ENCODE data around the gene TIA1. TPM values are rescaled to one million over a fixed set of nuclear protein-coding genes. Genes with fewer than 3 reads are reported as not detected.

The TIA1 gene
- total RNA-seq, 4 donors from 2014 or later = 74.1 to 141 (median 106) TPM

- Histone ChIP-seq H3K4me3 (no peak overlapping the region), H3K27ac (no peak overlapping the region), H3K27me3 (no peaks in the 10 kb centered on the region), H3K9me3 (no peaks in the 10 kb centered on the region), H3K4me1 (no peaks in the 10 kb centered on the region), H3K36me3 (no peaks in the 10 kb centered on the region)
- DNase-seq (ENCODE audit: low spot score in 2 of 2) = no peak
- TF ChIP-seq POLR2A (IDR thresholded peaks at IDR 0.05) (no peak), CTCF (IDR thresholded peaks at IDR 0.05) (no peak), EP300 (IDR thresholded peaks at IDR 0.05) (no peak)
- WGBS, 2 donors = 73 to 82% methylated on average over 9 of the region's 9 CpGs
These were observed 46.1 kb downstream of the TIA1 start for GRCh38 chr2:70202236-70202806.

GRCh38 chr2:70201831-70202230 lies 46.6 kb downstream of the TIA1 start:
- no peak for TF ChIP-seq CTCF (IDR thresholded peaks at IDR 0.05)
- TF ChIP-seq EP300 (IDR thresholded peaks at IDR 0.05) = no peak
- no peak for TF ChIP-seq POLR2A (IDR thresholded peaks at IDR 0.05)
- Histone ChIP-seq H3K9me3 (no peaks in the 10 kb centered on the region), H3K4me1 (no peaks in the 10 kb centered on the region), H3K27ac (no peak overlapping the region), H3K27me3 (no peaks in the 10 kb centered on the region), H3K4me3 (no peak overlapping the region), H3K36me3 (no peaks in the 10 kb centered on the region)
- no peak for DNase-seq (ENCODE audit: low spot score in 2 of 2)
- WGBS, 2 donors = 89 to 95% methylated on average over 6 of the region's 6 CpGs

GRCh38 chr2:70201225-70201768 lies 47.1 kb downstream of the TIA1 start:
- no peaks in the 10 kb centered on the region for H3K36me3 ChIP-seq
- WGBS, 2 donors = 88 to 92% methylated on average over 3 of the region's 3 CpGs
- no peaks in the 10 kb centered on the region for H3K9me3 ChIP-seq
- no peak for TF ChIP-seq POLR2A (IDR thresholded peaks at IDR 0.05)
- no peak for TF ChIP-seq EP300 (IDR thresholded peaks at IDR 0.05)
- TF ChIP-seq CTCF (IDR thresholded peaks at IDR 0.05) = no peak
- H3K4me1 ChIP-seq = no peaks in the 10 kb centered on the region
- DNase-seq (ENCODE audit: low spot score in 2 of 2) = no peak
- H3K4me3 ChIP-seq = no peak overlapping the region
- no peaks in the 10 kb centered on the region for H3K27me3 ChIP-seq
- H3K27ac ChIP-seq = no peak overlapping the region

- Histone ChIP-seq H3K9me3 (no peaks in the 10 kb centered on the region), H3K4me1 (no peaks in the 10 kb centered on the region), H3K27me3 (no peaks in the 10 kb centered on the region), H3K27ac (no peak overlapping the region), H3K4me3 (no peak overlapping the region), H3K36me3 (no peaks in the 10 kb centered on the region)
- DNase-seq (ENCODE audit: low spot score in 2 of 2) = no peak
- no peak for TF ChIP-seq CTCF (IDR thresholded peaks at IDR 0.05)
- TF ChIP-seq EP300 (IDR thresholded peaks at IDR 0.05) = no peak
- no peak for TF ChIP-seq POLR2A (IDR thresholded peaks at IDR 0.05)
- WGBS, 2 donors = 71 to 74% methylated on average over 4 of the region's 4 CpGs
These were observed 49.0 kb downstream of the TIA1 start for GRCh38 chr2:70199320-70199864.

- TF ChIP-seq EP300 (IDR thresholded peaks at IDR 0.05) = no peak
- no peak for TF ChIP-seq POLR2A (IDR thresholded peaks at IDR 0.05)
- TF ChIP-seq CTCF (IDR thresholded peaks at IDR 0.05) = no peak
- H3K27ac ChIP-seq = no peak overlapping the region
- H3K27me3 ChIP-seq = no peaks in the 10 kb centered on the region
- peaks cover 0 to 12% (median 0%) of the 10 kb centered on the region in 4 donors for H3K4me1 ChIP-seq
- H3K36me3 ChIP-seq = no peaks in the 10 kb centered on the region
- no peak for DNase-seq (ENCODE audit: low spot score in 2 of 2)
- H3K4me3 ChIP-seq = no peak overlapping the region
- H3K9me3 ChIP-seq = no peaks in the 10 kb centered on the region
- WGBS, 2 donors = 91 to 94% methylated on average over 5 of the region's 5 CpGs
These were observed 55.9 kb downstream of the TIA1 start for GRCh38 chr2:70192516-70192915.
